GM18907 (cell line): ENCODE measurements around the gene KRTAP13-2.

Experiments
- ATAC-seq: cut with Tn5 transposase; IDR thresholded peaks from one replicate; pipeline ENCODE4 v1.9.1; 2021; ENCODE audit warnings: mild to moderate bottlenecking, moderate library complexity; ENCODE audit not compliant: unreplicated experiment

Gene KRTAP13-2

DNA sequence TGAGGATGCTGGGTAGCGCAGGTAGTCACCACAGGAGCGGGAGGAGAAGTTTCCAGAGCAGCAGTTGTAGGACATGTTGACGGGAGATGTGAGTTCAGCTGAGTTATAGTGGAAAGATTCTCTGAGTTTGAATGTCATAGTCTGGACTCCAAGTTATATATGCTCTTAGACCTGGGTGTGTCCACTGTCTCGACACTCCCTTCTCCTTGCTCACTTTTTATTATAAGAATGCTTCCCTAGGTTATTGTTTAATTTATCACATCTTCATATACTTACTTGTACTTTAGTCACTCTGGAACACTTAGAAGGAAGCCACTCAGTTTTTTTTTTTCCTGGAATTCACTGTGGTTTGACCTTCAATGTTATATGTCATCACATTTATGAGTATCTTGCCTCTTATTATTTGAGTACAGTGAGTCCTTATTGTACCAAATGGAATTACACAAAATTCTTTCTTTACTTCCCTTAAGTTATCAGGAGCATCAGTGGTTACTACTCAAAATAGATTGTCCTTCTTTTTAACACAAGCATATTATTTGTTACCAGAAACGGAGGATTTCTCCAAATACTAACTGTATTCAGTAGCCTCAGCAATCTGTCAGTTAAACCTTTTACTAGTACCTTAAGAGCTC, at the start of gene KRTAP13-2:
TSS of gene KRTAP13-2 (minus strand) at position 133 of the 632 bp plus-strand sequence. CDS start at position 75, 58 bp downstream.
- ATAC-seq, result no peak

DNA sequence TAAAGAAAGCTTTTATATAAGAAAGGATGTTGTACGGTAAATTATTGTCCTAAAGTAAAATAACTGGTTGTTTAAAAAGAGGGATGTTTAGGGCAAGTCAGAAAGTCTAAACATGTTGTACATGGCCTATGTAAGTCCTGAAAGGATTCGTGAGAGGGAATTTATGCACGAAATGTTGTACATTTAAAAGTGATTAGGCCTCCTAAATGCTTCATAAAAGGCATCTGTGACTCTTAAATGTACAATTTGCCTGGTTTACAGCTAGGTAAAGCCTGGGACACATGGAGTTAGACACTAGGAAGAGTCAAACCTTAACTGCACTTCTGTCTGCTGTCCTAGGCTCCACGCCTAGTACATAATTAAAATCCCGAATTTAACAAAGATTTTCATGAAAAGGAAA, 43.9 kb upstream of the KRTAP13-2 start:
- no peak for ATAC-seq

GRCh38 chr21:30408782-30409494, 36.9 kb upstream of the KRTAP13-2 start:
- no peak for ATAC-seq

GRCh38 chr21:30395731-30396130, 23.7 kb upstream of the KRTAP13-2 start, which contains the start of gene KRTAP13-1:
Gene KRTAP13-1, plus strand, starts transcription at chr21:30396031. Its CDS starts 56 bp downstream, at chr21:30396087.
- ATAC-seq, result no peak

DNA sequence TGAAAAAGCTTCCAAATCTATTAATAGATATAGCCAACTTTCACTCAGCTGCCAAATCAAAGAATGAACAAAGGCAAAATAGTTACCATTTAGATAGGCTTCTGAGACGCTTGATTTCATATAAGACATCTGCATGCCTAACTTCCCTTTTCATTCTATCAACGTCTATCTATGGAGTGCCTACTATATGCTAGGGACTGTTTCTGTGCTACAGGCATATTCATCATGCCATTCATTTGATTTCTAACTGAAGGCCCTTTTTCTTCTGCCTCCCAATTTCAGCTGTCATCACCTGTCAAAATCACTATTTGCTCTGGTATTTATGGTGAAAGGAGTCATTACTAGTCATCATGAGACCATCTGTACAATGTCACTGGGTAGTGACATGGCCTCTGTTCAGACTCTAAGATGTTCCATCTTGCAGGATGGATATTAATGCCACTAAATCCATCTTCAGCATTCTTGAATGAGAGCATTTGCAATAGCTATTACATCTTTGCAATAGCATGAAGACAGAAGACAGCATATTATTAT, 19.5 kb upstream of the KRTAP13-2 start:
- ATAC-seq, result no peak

GRCh38 chr21:30382201-30382600, 10.1 kb upstream of the KRTAP13-2 start:
- ATAC-seq, result no peak

GRCh38 chr21:30355906-30356305, 16.2 kb downstream of the KRTAP13-2 start:
- ATAC-seq, result no peak

GRCh38 chr21:30354308-30355005, 17.6 kb downstream of the KRTAP13-2 start:
- no peak for ATAC-seq

- no peak for ATAC-seq
Measured at GRCh38 chr21:30351534-30351933, 20.5 kb downstream of the KRTAP13-2 start.

GRCh38 chr21:30349572-30349971, 22.5 kb downstream of the KRTAP13-2 start:
- no peak for ATAC-seq

- no peak for ATAC-seq
Measured at GRCh38 chr21:30348506-30348905, 23.6 kb downstream of the KRTAP13-2 start, which contains the start of gene KRTAP23-1. Gene KRTAP23-1, minus strand, starts transcription at chr21:30348606. Its CDS starts 0 bp downstream, at chr21:30348606.

- ATAC-seq, result no peak
Measured at GRCh38 chr21:30345014-30345413, 27.1 kb downstream of the KRTAP13-2 start.

DNA sequence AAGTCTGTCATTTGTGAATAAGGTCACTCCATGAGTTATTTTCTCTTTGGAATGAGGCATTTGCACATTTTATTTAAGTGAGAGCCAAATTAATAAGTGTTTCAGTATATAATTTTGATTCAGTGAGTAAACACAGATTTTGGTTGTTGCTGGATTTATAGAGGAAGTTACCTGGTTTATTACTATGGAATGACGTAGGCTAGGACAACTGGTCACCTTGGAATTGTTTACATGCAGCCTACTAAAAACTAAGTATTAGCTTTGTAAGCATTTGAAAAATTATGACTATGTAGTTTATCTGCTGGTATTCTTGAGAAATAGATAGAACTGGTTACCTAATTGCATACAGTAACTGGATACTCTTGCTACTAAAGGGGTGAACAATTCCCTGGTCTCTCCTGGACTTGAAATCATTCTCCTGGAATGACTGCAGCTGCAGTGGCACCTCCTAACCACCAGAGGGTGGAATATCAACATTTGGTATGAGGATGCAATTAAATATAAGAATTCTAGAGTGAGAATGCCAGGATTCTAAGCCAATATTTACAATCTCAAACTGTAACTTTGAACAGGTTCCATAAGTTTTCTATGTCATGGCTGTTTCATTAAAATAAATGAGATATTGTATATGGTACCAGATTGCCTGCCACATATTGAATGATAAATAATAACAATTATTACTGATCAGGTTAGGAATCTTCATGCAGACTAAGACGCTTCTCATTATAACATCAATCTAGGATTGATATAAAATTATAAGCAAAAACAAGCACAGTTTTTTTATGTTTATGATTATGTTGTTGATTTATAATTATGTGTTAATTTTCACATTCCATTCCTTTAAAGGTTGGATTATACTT, 31.1 kb downstream of the KRTAP13-2 start:
- ATAC-seq, result no peak

- no peak for ATAC-seq
Measured at GRCh38 chr21:30338717-30339116, 33.4 kb downstream of the KRTAP13-2 start.

GRCh38 chr21:30337772-30338171, 34.3 kb downstream of the KRTAP13-2 start:
- ATAC-seq, result no peak

DNA sequence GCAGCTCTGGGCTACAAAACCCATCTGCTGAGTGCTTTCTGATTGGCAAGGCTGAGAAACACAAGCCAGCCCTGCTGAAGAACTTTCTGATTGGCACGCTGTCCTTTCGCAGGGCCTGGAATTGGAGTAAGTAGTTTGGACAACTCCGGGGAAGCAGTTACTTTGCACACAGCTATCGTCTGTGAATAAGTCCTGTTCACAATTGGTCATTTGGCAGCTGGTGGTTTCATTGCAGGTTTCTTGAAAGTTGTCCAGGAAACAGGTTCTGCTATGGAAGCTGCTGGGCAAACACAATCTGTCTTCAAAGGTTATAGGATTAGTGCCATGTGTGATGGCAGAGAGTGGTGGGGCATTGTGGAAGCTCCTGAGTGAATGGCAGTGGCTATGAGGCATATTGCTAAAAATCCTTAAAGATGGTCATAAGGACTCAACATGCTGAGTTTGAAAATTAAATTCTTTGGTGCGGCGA, 34.8 kb downstream of the KRTAP13-2 start, which contains the start of gene KRTAP27-1:
TSS of gene KRTAP27-1 (minus strand) at position 419 of the 469 bp plus-strand sequence. CDS start at position 393, 26 bp downstream.
- no peak for ATAC-seq

GRCh38 chr21:30336596-30336995, 35.5 kb downstream of the KRTAP13-2 start:
- no peak for ATAC-seq

DNA sequence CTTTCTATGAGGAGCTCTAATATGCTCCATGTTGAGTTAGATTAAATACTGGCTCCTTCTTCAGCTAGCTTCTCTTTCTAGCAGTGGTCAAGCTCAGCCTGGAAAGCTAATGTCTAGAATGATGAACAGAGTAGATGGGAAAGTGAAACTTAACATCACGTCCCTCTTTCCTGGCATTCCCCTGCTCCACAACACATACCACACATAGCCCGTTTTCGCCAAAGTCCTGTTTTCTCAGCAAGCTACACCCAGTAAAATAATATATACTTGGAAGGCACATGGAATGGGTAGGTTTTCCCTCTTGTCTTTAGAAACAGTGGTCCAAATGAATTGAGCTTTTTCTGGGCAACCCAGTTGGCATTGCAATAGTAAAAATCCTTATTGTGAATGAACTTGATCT, 38.3 kb downstream of the KRTAP13-2 start:
- no peak for ATAC-seq

DNA sequence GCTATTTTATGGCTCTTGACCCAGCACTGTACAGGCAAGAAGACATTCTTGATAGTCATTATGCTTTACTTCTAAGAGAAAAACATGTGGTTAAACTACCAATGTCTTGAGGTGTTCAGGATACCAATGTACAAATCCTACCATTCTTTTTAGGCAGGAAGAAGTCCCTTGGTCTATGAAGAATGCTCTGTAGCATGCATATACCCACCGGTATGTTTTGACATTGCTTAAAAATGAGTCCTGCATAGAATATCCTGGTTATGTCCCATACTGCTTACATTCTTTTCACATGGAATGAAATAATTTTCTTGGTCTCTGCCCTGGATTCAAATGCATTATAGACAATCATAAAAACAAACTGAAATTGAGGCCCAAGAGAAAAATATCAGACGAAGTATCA, 39.4 kb downstream of the KRTAP13-2 start:
- no peak for ATAC-seq

DNA sequence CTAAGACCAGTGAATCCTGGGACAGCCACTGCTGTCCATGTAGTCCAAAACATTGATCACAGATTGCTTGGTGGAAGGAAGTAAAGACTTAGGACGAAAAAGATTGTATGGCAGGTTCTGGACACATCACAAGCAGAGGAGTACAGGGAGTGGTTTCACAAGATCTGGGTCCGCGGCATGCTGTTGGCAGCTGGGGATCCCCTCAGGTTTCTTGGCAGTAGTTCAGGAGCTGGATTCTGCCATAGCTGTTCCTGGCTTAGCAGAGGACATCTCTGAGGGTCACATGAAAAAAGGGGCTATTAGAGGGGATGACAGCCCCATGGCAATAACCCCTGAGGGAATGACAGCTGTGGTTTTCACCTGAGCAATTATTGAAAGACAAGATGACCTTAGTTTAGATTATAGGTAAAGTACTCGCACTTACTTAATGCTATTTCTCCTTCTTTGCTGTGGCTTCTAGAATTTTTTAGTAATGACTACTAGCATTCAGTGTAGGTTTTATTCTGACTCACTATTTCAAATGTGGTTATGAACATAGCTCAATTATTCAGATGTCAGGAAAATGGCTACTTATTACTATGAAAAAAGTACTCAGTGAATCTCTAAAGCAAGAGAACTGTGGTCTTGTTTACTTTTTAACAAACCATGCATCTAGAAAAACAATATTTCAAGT, 42.7 kb downstream of the KRTAP13-2 start:
- no peak for ATAC-seq
